IPS DF 4.7 (cell line): ENCODE data around the gene ASTN2.
"Not testable (repeated sequence)": the region's sequence is repeated elsewhere in the genome, so short reads cannot be mapped to it uniquely, and the experiment has no call there.

Experiments used
- DNase-seq: peaks from one replicate; pipeline ENCODE4 v3.0.0-alpha.2; 2013; ENCODE audit warnings: low spot score; ENCODE audit errors: extremely low read depth

Gene ASTN2

GRCh38 chr9:116471944-116472506 lies 942.8 kb downstream of the ASTN2 start:
- DNase-seq, result no peak

- peak; percentile 86 for DNase-seq
Observed at GRCh38 chr9:116471093-116471906, 943.6 kb downstream of the ASTN2 start.

GRCh38 chr9:116468793-116469527 lies 945.9 kb downstream of the ASTN2 start:
- DNase-seq, result no peak

GRCh38 chr9:116468369-116468768 lies 946.5 kb downstream of the ASTN2 start:
- DNase-seq, result no peak

- no peak for DNase-seq
Observed at GRCh38 chr9:116467740-116468351, 947.0 kb downstream of the ASTN2 start.

- DNase-seq, result no peak
Observed at GRCh38 chr9:116466271-116467235, 948.3 kb downstream of the ASTN2 start.

GRCh38 chr9:116465576-116466270 lies 949.1 kb downstream of the ASTN2 start:
- DNase-seq, result no peak

- no peak for DNase-seq
Observed at GRCh38 chr9:116464987-116465571, 949.8 kb downstream of the ASTN2 start.

- DNase-seq, result no peak
Observed at GRCh38 chr9:116464423-116464822, 950.4 kb downstream of the ASTN2 start.

GRCh38 chr9:116461632-116462031 lies 953.2 kb downstream of the ASTN2 start:
- no peak for DNase-seq

- DNase-seq, result no peak
Observed at GRCh38 chr9:116460026-116460425, 954.8 kb downstream of the ASTN2 start.

GRCh38 chr9:116459576-116459975 lies 955.3 kb downstream of the ASTN2 start:
- DNase-seq, result no peak

- no peak for DNase-seq
Observed at GRCh38 chr9:116456490-116457088, 958.3 kb downstream of the ASTN2 start.

- DNase-seq, result not testable (repeated sequence)
Observed at GRCh38 chr9:116454539-116454938, 960.3 kb downstream of the ASTN2 start.

GRCh38 chr9:116453785-116454184 lies 961.1 kb downstream of the ASTN2 start:
- DNase-seq, result no peak

- no peak for DNase-seq
Observed at GRCh38 chr9:116452634-116453033, 962.2 kb downstream of the ASTN2 start.

- DNase-seq, result no peak
Observed at GRCh38 chr9:116452227-116452626, 962.6 kb downstream of the ASTN2 start.

GRCh38 chr9:116451500-116452115 lies 963.2 kb downstream of the ASTN2 start:
- no peak for DNase-seq
